Measurements from ENCODE around the gene BIVM.

The BIVM gene

GRCh38 chr13:102845630-102846260 lies 46.8 kb downstream of the BIVM start, which contains the start of gene ERCC5:
ERCC5 (plus strand) TSS chr13:102846032; CDS start chr13:102846267, 235 bp downstream.
- peak; percentile 71 for DNase-seq

GRCh38 chr13:102846261-102847015 lies 47.5 kb downstream of the BIVM start:
- DNase-seq = no peak

GRCh38 chr13:102847272-102848234 lies 48.6 kb downstream of the BIVM start:
- DNase-seq = no peak

GRCh38 chr13:102848956-102849355 lies 50.0 kb downstream of the BIVM start:
- no peak for DNase-seq

GRCh38 chr13:102852556-102852955 lies 53.6 kb downstream of the BIVM start:
- DNase-seq = no peak

GRCh38 chr13:102854675-102855074 lies 55.8 kb downstream of the BIVM start:
- DNase-seq = no peak

- DNase-seq = no peak
Measured at GRCh38 chr13:102856557-102856956, 57.6 kb downstream of the BIVM start.

- no peak for DNase-seq
Measured at GRCh38 chr13:102862624-102863210, 63.8 kb downstream of the BIVM start.

GRCh38 chr13:102863590-102863989 lies 64.7 kb downstream of the BIVM start:
- DNase-seq = no peak

- DNase-seq = no peak
Measured at GRCh38 chr13:102868366-102868936, 69.5 kb downstream of the BIVM start.

GRCh38 chr13:102869948-102870676 lies 71.2 kb downstream of the BIVM start:
- DNase-seq = no peak

GRCh38 chr13:102870677-102871415 lies 71.9 kb downstream of the BIVM start:
- peak; percentile 12 for DNase-seq

GRCh38 chr13:102872131-102872530 lies 73.2 kb downstream of the BIVM start:
- no peak for DNase-seq

- no peak for DNase-seq
Measured at GRCh38 chr13:102872531-102872930, 73.6 kb downstream of the BIVM start.

- no peak for DNase-seq
Measured at GRCh38 chr13:102873653-102874052, 74.7 kb downstream of the BIVM start.

- no peak for DNase-seq
Measured at GRCh38 chr13:102875256-102875655, 76.3 kb downstream of the BIVM start.

GRCh38 chr13:102877303-102877702 lies 78.4 kb downstream of the BIVM start:
- DNase-seq = no peak

- no peak for DNase-seq
Measured at GRCh38 chr13:102878481-102878880, 79.6 kb downstream of the BIVM start.

- no peak for DNase-seq
Measured at GRCh38 chr13:102879793-102880499, 81.0 kb downstream of the BIVM start.
